HFFc6 (cell line): Measurements from ENCODE around the gene ATXN10. TPM values are rescaled to one million over a fixed set of nuclear protein-coding genes. Genes with fewer than 3 reads are reported as not detected.
A peak's percentile ranks its signal among the peaks of the same experiment; 100 is the strongest.

ENCODE experiments used
- DNase-seq: peaks from one replicate; pipeline ENCODE4 v3.0.0-alpha.2; 2018
- H3K27ac Mint-ChIP-seq: 2 replicates; pipeline ENCODE4 v1.8.0; 2020; ENCODE audit warnings: mild to moderate bottlenecking, mixed read lengths
- H3K27me3 Mint-ChIP-seq: 2 replicates; pipeline ENCODE4 v1.8.0; 2021; ENCODE audit warnings: mild to moderate bottlenecking, moderate library complexity, mixed read lengths; ENCODE audit not compliant: insufficient read depth
- H3K36me3 Mint-ChIP-seq: 2 replicates; pipeline ENCODE4 v1.8.0; 2021; ENCODE audit warnings: low read depth, mixed read lengths
- H3K4me1 Mint-ChIP-seq: 2 replicates; pipeline ENCODE4 v1.8.0; 2020; ENCODE audit warnings: low read depth, mixed read lengths
- H3K4me3 Mint-ChIP-seq: 2 replicates; pipeline ENCODE4 v1.8.0; 2020; ENCODE audit warnings: mild to moderate bottlenecking, moderate library complexity, mixed read lengths
- H3K9me3 Mint-ChIP-seq: 2 replicates; pipeline ENCODE4 v1.8.0; 2020; ENCODE audit warnings: mild to moderate bottlenecking, mixed read lengths
- total RNA-seq, 6 experiments: library from RNA; stranded (reverse); fragmentation: NEBNext Ultra II Directional; extraction: Animal tissue kit (Norgen Biotek cat#: 25700); gene quantifications; 2 replicates in 1 of 6; 3 replicates in 5 of 6; pipeline ENCODE4 v1.2.3, GENCODE V29; 2021
- TF ChIP-seq, protein P1 (sequence below): fragments of 200-600 bp; sonication (generic); IDR thresholded peaks from 2 replicates; pipeline ENCODE4 v1.5.0; 2021; ENCODE audit warnings: antibody characterized with exemption, mild to moderate bottlenecking

Gene ATXN10
- total RNA-seq, 6 experiments from 2014 or later, result 287 to 426 (median 370) TPM

DNA sequence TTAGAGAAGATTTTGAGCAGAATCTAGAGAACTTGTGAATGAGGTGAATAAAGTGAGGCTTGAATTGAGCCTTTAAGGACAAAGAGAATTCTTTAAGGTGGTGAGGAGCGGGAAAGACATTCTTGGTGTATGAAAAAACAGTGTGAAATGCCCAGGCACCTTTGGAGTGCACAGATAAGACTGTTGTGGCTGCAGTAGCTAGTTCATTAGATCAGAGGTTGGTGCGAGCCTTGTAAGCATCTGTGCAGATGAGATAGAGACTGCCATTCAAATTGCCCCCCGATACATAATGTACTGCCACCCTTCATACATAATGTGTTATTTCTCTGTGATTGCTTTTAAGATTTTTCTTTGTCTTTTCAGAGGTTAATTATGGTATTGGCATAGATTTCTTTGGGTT lies 31.3 kb downstream of the ATXN10 start:
- peaks cover 60% of the 10 kb centered on the region for H3K4me1 Mint-ChIP-seq
- TF ChIP-seq, protein P1, sequence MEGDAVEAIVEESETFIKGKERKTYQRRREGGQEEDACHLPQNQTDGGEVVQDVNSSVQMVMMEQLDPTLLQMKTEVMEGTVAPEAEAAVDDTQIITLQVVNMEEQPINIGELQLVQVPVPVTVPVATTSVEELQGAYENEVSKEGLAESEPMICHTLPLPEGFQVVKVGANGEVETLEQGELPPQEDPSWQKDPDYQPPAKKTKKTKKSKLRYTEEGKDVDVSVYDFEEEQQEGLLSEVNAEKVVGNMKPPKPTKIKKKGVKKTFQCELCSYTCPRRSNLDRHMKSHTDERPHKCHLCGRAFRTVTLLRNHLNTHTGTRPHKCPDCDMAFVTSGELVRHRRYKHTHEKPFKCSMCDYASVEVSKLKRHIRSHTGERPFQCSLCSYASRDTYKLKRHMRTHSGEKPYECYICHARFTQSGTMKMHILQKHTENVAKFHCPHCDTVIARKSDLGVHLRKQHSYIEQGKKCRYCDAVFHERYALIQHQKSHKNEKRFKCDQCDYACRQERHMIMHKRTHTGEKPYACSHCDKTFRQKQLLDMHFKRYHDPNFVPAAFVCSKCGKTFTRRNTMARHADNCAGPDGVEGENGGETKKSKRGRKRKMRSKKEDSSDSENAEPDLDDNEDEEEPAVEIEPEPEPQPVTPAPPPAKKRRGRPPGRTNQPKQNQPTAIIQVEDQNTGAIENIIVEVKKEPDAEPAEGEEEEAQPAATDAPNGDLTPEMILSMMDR, result no peak
- no peaks in the 10 kb centered on the region for H3K9me3 Mint-ChIP-seq
- no peak for DNase-seq
- H3K4me3 Mint-ChIP-seq, result no peak overlapping the region
- H3K36me3 Mint-ChIP-seq, result peaks cover 77% of the 10 kb centered on the region
- H3K27ac Mint-ChIP-seq, result no peak overlapping the region
- peaks cover 2% of the 10 kb centered on the region; the same call in 1 of the 2 replicates for H3K27me3 Mint-ChIP-seq

DNA sequence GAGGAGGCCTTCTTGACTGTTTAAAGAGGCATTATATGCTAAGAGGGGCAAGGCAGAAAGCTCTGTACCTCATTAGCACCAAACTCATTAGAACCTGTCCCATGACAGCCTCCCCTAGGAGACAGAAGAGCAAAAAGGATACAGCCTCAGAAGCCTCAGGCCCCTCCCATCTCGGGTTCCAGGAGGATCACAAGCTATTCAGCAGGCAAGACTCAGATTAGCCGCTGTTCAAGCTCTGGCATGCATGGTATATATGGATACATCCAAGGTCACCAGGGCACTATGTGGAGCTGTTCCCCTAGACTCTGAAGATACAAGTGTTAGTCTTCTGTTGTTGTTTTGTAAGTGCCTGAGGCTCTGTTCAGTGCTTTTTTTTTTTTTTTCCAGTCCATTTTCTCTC lies 32.1 kb downstream of the ATXN10 start:
- Mint-ChIP-seq H3K4me3 (no peak overlapping the region), H3K27ac (peak overlapping the region; percentile 61), H3K9me3 (no peaks in the 10 kb centered on the region), H3K36me3 (peaks cover 76% of the 10 kb centered on the region), H3K27me3 (peaks cover 2% of the 10 kb centered on the region; the same call in 1 of the 2 replicates), H3K4me1 (peaks cover 61% of the 10 kb centered on the region)
- DNase-seq, result no peak
- TF ChIP-seq, protein P1, result no peak

DNA sequence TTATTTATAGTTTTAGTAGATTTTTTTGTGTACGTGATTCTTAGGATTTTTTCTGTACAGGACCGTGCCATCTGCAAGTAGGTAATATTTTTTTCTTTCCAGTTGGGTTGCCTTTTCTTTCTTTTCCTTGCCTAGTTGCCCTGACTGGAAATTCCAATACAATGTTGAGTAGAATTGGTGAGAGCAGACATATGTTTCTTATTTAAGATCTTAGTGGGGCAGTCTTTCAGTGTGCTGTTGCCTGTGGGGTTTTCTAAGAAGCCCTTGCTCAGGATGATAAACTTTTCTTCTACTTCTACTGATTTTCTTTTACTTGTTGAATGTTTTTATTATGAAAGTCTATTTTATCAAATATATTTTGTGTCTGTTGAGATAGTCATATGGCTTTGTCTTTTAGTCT lies 33.0 kb downstream of the ATXN10 start:
- H3K4me1 Mint-ChIP-seq, result peaks cover 70% of the 10 kb centered on the region
- TF ChIP-seq, protein P1, result no peak
- peaks cover 81% of the 10 kb centered on the region for H3K36me3 Mint-ChIP-seq
- no peak overlapping the region for H3K4me3 Mint-ChIP-seq
- peak; percentile 8 for DNase-seq
- peaks cover 2% of the 10 kb centered on the region; the same call in 1 of the 2 replicates for H3K27me3 Mint-ChIP-seq
- no peaks in the 10 kb centered on the region for H3K9me3 Mint-ChIP-seq
- H3K27ac Mint-ChIP-seq, result peak overlapping the region; percentile 51

DNA sequence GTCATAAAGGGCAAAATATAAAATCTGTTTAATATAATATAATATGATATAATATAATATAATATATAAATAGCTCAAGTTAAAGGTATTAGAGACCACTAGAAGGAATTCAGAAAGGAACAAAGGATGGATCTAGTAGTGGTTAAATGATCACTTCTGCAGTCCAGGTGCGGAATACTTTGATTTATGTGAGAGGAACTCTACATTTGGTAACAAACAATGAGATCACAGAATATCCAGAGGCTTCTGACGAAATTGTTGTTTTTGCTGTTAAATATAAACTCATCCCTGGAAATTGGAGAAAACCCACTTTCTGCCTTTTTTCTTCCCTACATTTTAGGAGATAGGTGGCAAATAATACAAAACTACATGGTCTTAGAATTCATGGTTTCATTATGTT lies 36.0 kb downstream of the ATXN10 start:
- no peak overlapping the region; the same call in 1 of the 2 replicates for H3K4me3 Mint-ChIP-seq

DNA sequence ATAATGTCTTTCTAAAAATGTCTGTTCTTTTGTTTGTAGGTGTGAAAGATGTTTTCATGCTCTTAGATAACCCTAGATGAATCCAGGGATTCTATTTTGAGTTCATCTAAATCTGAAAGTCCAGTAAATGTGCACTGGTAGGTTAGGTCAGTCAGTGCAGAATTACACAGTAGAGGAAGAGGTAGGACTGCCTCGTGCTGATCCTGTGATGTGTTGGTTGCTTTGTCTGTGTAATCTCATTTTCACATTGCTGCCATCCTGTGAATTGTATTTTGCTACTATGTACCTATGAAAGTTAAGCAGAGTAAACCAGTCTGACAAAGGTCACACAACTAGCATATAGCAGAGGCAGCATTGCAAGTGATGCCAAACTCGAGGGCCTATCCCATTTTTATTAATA lies 36.5 kb downstream of the ATXN10 start:
- TF ChIP-seq, protein P1, result no peak
- peak overlapping the region; percentile 27 for H3K4me3 Mint-ChIP-seq
- H3K27me3 Mint-ChIP-seq, result peaks cover 3% of the 10 kb centered on the region
- H3K4me1 Mint-ChIP-seq, result peaks cover 86% of the 10 kb centered on the region
- H3K36me3 Mint-ChIP-seq, result peaks cover 73% of the 10 kb centered on the region
- no peak for DNase-seq
- H3K9me3 Mint-ChIP-seq, result no peaks in the 10 kb centered on the region
- H3K27ac Mint-ChIP-seq, result peak overlapping the region; percentile 85

More for the DNA sequence above, 36.0 kb downstream of the ATXN10 start:
- DNase-seq, result no peak
- Mint-ChIP-seq H3K27ac (no peak overlapping the region), H3K4me1 (peaks cover 87% of the 10 kb centered on the region), H3K9me3 (no peaks in the 10 kb centered on the region), H3K36me3 (peaks cover 75% of the 10 kb centered on the region), H3K27me3 (peaks cover 3% of the 10 kb centered on the region)
- TF ChIP-seq, protein P1, result no peak
